Activated CD4-positive, alpha-beta T cell treated with anti-CD3 and anti-CD28 coated beads, Interleukin-2, amount 50 U/mL, for 1 hour (primary cell): ENCODE data around the gene ADAMTS15.

Experiments used
- DNase-seq: peaks from one replicate; pipeline ENCODE4 v3.0.0-alpha.2; 2020

ADAMTS15 gene

GRCh38 chr11:130462931-130463330 is 14.5 kb downstream of the ADAMTS15 start:
- no peak for DNase-seq

GRCh38 chr11:130464291-130464812 is 15.9 kb downstream of the ADAMTS15 start:
- no peak for DNase-seq

- no peak for DNase-seq
Measured at GRCh38 chr11:130465263-130465662, 16.8 kb downstream of the ADAMTS15 start.

- no peak for DNase-seq
Measured at GRCh38 chr11:130467116-130467900, 18.9 kb downstream of the ADAMTS15 start.

- no peak for DNase-seq
Measured at GRCh38 chr11:130469181-130469580, 20.7 kb downstream of the ADAMTS15 start.

- no peak for DNase-seq
Measured at GRCh38 chr11:130470832-130471706, 22.6 kb downstream of the ADAMTS15 start.

- DNase-seq = no peak
Measured at GRCh38 chr11:130471731-130472433, 23.4 kb downstream of the ADAMTS15 start.

- DNase-seq = no peak
Measured at GRCh38 chr11:130472434-130472961, 24.1 kb downstream of the ADAMTS15 start.

- DNase-seq = no peak
Measured at GRCh38 chr11:130473056-130473794, 24.8 kb downstream of the ADAMTS15 start.

- DNase-seq = no peak
Measured at GRCh38 chr11:130473795-130474377, 25.4 kb downstream of the ADAMTS15 start.

- DNase-seq = no peak
Measured at GRCh38 chr11:130474637-130475400, 26.4 kb downstream of the ADAMTS15 start.

- DNase-seq = no peak
Measured at GRCh38 chr11:130475426-130476053, 27.1 kb downstream of the ADAMTS15 start.

GRCh38 chr11:130476200-130476921 is 27.9 kb downstream of the ADAMTS15 start:
- no peak for DNase-seq

- no peak for DNase-seq
Measured at GRCh38 chr11:130476922-130477491, 28.6 kb downstream of the ADAMTS15 start.

- DNase-seq = no peak
Measured at GRCh38 chr11:130477586-130478203, 29.2 kb downstream of the ADAMTS15 start.

- DNase-seq = no peak
Measured at GRCh38 chr11:130478204-130478701, 29.8 kb downstream of the ADAMTS15 start.

- DNase-seq = no peak
Measured at GRCh38 chr11:130478881-130479280, 30.4 kb downstream of the ADAMTS15 start.

- DNase-seq = no peak
Measured at GRCh38 chr11:130480186-130480585, 31.7 kb downstream of the ADAMTS15 start.

GRCh38 chr11:130480711-130481140 is 32.3 kb downstream of the ADAMTS15 start:
- no peak for DNase-seq
